Subcutaneous abdominal adipose tissue (tissue), 5 donors: ENCODE measurements around the gene PAH.

ENCODE experiments used
- H3K27ac ChIP-seq: one replicate; pipeline ENCODE4 v1.7.0; 2013; ENCODE audit warnings: low read depth, mild to moderate bottlenecking, inconsistent platforms, low read length, moderate library complexity
- H3K27me3 ChIP-seq, 5 donors: one replicate each; pipeline ENCODE4 v1.7.0; 2013; ENCODE audit warnings: low read length in 5 of 5, inconsistent platforms in 1 of 5; ENCODE audit not compliant: control insufficient read depth in 5 of 5, insufficient read depth in 4 of 5
- H3K36me3 ChIP-seq, 5 donors: one replicate each; pipeline ENCODE4 v1.7.0; 2013; ENCODE audit warnings: low read length in 5 of 5; ENCODE audit not compliant: control insufficient read depth in 5 of 5, insufficient read depth in 5 of 5
- H3K4me1 ChIP-seq, 5 donors: one replicate each; pipeline ENCODE4 v1.7.0; 2013; ENCODE audit warnings: low read length in 5 of 5, mild to moderate bottlenecking in 3 of 5, moderate library complexity in 1 of 5; ENCODE audit not compliant: control insufficient read depth in 5 of 5, insufficient read depth in 5 of 5
- H3K4me3 ChIP-seq, 5 donors: one replicate each; pipeline ENCODE4 v1.7.0; 2013; ENCODE audit warnings: low read length in 5 of 5, low read depth in 1 of 5
- H3K9ac ChIP-seq, 5 donors: one replicate each; pipeline ENCODE4 v1.7.0; 2013; ENCODE audit warnings: low read length in 5 of 5, mild to moderate bottlenecking in 4 of 5, moderate library complexity in 3 of 5
- H3K9me3 ChIP-seq, 5 donors: one replicate each; pipeline ENCODE4 v1.7.0; 2013; ENCODE audit warnings: low read length in 5 of 5; ENCODE audit not compliant: control insufficient read depth in 5 of 5
- donor health status: healthy.
- donor health status: healthy.
- donor health status: healthy.
- donor health status: healthy.
- donor health status: healthy.

The PAH gene

GRCh38 chr12:102918840-102919239, 1.8 kb upstream of the PAH start:
- no peaks in the 10 kb centered on the region for H3K9me3 ChIP-seq
- peaks cover 0 to 17% (median 7%) of the 10 kb centered on the region in 5 donors for H3K27me3 ChIP-seq
- peaks cover 0 to 8% (median 7%) of the 10 kb centered on the region in 5 donors for H3K4me1 ChIP-seq
- H3K36me3 ChIP-seq = no peaks in the 10 kb centered on the region
- no peak overlapping the region for H3K4me3 ChIP-seq
- no peak overlapping the region for H3K27ac ChIP-seq
- H3K9ac ChIP-seq = no peak overlapping the region

GRCh38 chr12:102916252-102917025, 605 bp downstream of the PAH start:
- H3K27me3 ChIP-seq = peaks cover 0 to 17% (median 7%) of the 10 kb centered on the region in 5 donors
- no peak overlapping the region for H3K27ac ChIP-seq
- no peak overlapping the region for H3K9ac ChIP-seq
- no peaks in the 10 kb centered on the region for H3K36me3 ChIP-seq
- H3K4me3 ChIP-seq = peak overlapping the region in 2 of 5 donors; percentile 32 to 35
- H3K9me3 ChIP-seq = no peaks in the 10 kb centered on the region
- H3K4me1 ChIP-seq = peaks cover 0 to 8% (median 7%) of the 10 kb centered on the region in 5 donors

GRCh38 chr12:102913453-102914226, 3.4 kb downstream of the PAH start:
- Histone ChIP-seq H3K4me1 (peaks cover 0 to 8% (median 7%) of the 10 kb centered on the region in 5 donors), H3K9me3 (no peaks in the 10 kb centered on the region), H3K9ac (no peak overlapping the region), H3K27me3 (peaks cover 0 to 17% (median 7%) of the 10 kb centered on the region in 5 donors), H3K36me3 (no peaks in the 10 kb centered on the region), H3K27ac (no peak overlapping the region), H3K4me3 (no peak overlapping the region)

DNA sequence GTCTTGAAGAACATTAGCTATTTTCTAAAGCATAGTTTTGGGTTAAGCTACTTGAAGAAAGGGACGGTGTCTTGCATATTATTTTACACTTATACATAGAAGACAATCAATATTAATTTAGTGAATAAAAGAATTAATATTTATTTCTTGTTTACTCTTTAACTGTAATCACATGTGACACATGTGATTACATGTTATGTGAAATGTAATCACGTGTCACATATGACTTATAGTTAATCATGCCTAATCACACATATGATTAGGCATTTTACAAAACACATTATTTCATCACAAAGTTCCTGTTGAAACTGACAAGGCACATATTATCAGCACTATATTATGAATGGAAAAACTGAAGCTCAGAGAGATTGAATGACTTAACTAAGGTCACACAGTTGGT, 4.8 kb downstream of the PAH start:
- H3K9ac ChIP-seq = no peak overlapping the region
- peaks cover 0 to 13% (median 5%) of the 10 kb centered on the region in 5 donors for H3K27me3 ChIP-seq
- no peak overlapping the region for H3K27ac ChIP-seq
- H3K4me1 ChIP-seq = peaks cover 0 to 5% (median 3%) of the 10 kb centered on the region in 5 donors
- H3K4me3 ChIP-seq = no peak overlapping the region
- no peaks in the 10 kb centered on the region for H3K36me3 ChIP-seq
- H3K9me3 ChIP-seq = no peaks in the 10 kb centered on the region

- no peak overlapping the region for H3K27ac ChIP-seq
- no peaks in the 10 kb centered on the region for H3K9me3 ChIP-seq
- H3K36me3 ChIP-seq = no peaks in the 10 kb centered on the region
- H3K4me3 ChIP-seq = no peak overlapping the region
- H3K4me1 ChIP-seq = no peaks in the 10 kb centered on the region
- no peak overlapping the region for H3K9ac ChIP-seq
- H3K27me3 ChIP-seq = peaks cover 0 to 4% (median 0%) of the 10 kb centered on the region in 5 donors
Measured at GRCh38 chr12:102911320-102911719, 5.7 kb downstream of the PAH start.

GRCh38 chr12:102910792-102911191, 6.3 kb downstream of the PAH start:
- no peak overlapping the region for H3K9ac ChIP-seq
- peaks cover 0 to 4% (median 0%) of the 10 kb centered on the region in 5 donors for H3K27me3 ChIP-seq
- H3K4me1 ChIP-seq = no peaks in the 10 kb centered on the region
- no peaks in the 10 kb centered on the region for H3K36me3 ChIP-seq
- H3K4me3 ChIP-seq = no peak overlapping the region
- H3K9me3 ChIP-seq = no peaks in the 10 kb centered on the region
- no peak overlapping the region for H3K27ac ChIP-seq

- Histone ChIP-seq H3K27ac (no peak overlapping the region), H3K36me3 (no peaks in the 10 kb centered on the region), H3K4me3 (no peak overlapping the region), H3K4me1 (no peaks in the 10 kb centered on the region), H3K9ac (no peak overlapping the region), H3K9me3 (no peaks in the 10 kb centered on the region), H3K27me3 (peaks cover 0 to 3% (median 0%) of the 10 kb centered on the region in 5 donors)
Measured at GRCh38 chr12:102910137-102910536, 6.9 kb downstream of the PAH start.

DNA sequence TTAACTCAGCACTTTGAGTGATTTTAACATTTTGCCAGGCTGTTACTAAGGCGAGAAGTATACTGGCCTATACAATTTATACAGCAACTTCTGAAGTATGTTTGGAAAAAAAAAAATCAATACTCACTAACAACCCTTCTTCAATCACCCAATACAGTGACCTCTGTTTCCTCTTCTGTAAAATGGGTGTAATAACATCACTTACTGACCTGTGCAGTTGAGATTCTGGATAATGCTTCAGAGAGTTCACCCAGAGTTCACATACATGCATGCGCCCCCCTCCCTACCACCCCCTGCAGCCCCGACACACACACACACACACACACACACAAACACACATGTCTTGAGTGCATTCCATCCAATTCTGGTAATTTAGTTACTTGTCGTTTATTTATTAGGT, 9.1 kb downstream of the PAH start:
- Histone ChIP-seq H3K4me3 (no peak overlapping the region), H3K27ac (no peak overlapping the region), H3K4me1 (no peaks in the 10 kb centered on the region), H3K36me3 (no peaks in the 10 kb centered on the region), H3K9ac (no peak overlapping the region), H3K27me3 (peaks cover 0 to 3% (median 0%) of the 10 kb centered on the region in 5 donors), H3K9me3 (no peaks in the 10 kb centered on the region)

DNA sequence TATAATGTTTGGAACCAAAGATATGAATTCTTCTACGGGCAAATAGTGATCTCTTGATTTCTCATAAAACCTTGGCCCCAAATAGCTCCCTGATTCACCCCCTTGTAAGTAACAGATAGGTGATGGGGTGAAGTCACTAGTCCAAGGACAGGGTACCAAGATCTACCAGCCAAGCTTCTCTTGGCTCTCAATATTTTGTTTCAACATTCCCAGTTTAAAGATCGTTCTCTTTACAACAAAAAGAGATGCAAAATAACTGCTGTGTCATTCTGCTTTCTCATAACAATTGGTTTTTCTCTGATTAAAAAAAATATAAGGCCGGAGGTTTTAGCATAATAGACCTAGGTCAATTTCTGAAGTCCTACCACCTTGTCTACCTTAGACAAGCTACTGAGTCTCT, 11.8 kb downstream of the PAH start:
- Histone ChIP-seq H3K36me3 (no peaks in the 10 kb centered on the region), H3K27ac (no peak overlapping the region)

GRCh38 chr12:102903337-102904007, 13.6 kb downstream of the PAH start:
- no peaks in the 10 kb centered on the region for H3K27me3 ChIP-seq

More for the DNA sequence above, 11.8 kb downstream of the PAH start:
- Histone ChIP-seq H3K9me3 (no peaks in the 10 kb centered on the region), H3K27me3 (no peaks in the 10 kb centered on the region), H3K9ac (no peak overlapping the region), H3K4me1 (no peaks in the 10 kb centered on the region), H3K4me3 (no peak overlapping the region)

More at GRCh38 chr12:102903337-102904007, 13.6 kb downstream of the PAH start:
- Histone ChIP-seq H3K9ac (no peak overlapping the region), H3K4me3 (no peak overlapping the region), H3K27ac (no peak overlapping the region), H3K9me3 (no peaks in the 10 kb centered on the region), H3K36me3 (no peaks in the 10 kb centered on the region), H3K4me1 (no peaks in the 10 kb centered on the region)
